Measurements from ENCODE around the gene ACTL8.

- no peak for TF ChIP-seq PKNOX1 (IDR thresholded peaks at IDR 0.05)
- no peak for TF ChIP-seq SP1 (IDR thresholded peaks at IDR 0.05)
- TF ChIP-seq FOXA1 (IDR thresholded peaks at IDR 0.05): no peak
- no peak for TF ChIP-seq FOXK2 (IDR thresholded peaks at IDR 0.05)
- no peak for TF ChIP-seq NFRKB (IDR thresholded peaks at IDR 0.05)
Observed at GRCh38 chr1:17763995-17764394, 8.9 kb downstream of the ACTL8 start.

All from HEK293T (cell line).